ENCODE results near the gene STK40.

GRCh38 chr1:36337830-36338229 lies 47.9 kb downstream of the STK40 start:
- TF ChIP-seq, protein P1, sequence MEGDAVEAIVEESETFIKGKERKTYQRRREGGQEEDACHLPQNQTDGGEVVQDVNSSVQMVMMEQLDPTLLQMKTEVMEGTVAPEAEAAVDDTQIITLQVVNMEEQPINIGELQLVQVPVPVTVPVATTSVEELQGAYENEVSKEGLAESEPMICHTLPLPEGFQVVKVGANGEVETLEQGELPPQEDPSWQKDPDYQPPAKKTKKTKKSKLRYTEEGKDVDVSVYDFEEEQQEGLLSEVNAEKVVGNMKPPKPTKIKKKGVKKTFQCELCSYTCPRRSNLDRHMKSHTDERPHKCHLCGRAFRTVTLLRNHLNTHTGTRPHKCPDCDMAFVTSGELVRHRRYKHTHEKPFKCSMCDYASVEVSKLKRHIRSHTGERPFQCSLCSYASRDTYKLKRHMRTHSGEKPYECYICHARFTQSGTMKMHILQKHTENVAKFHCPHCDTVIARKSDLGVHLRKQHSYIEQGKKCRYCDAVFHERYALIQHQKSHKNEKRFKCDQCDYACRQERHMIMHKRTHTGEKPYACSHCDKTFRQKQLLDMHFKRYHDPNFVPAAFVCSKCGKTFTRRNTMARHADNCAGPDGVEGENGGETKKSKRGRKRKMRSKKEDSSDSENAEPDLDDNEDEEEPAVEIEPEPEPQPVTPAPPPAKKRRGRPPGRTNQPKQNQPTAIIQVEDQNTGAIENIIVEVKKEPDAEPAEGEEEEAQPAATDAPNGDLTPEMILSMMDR (IDR thresholded peaks at IDR 0.05; ENCODE audit: low read depth, low read length): no peak
- no peak for TF ChIP-seq EZH2phosphoT487 (IDR thresholded peaks at IDR 0.05; ENCODE audit: low read depth)
